ENCODE results near the gene ADAT3. TPM values are rescaled to one million over a fixed set of nuclear protein-coding genes. Genes with fewer than 3 reads are reported as not detected.

The ADAT3 gene
- total and polyA plus RNA-seq, 2 of the 4 experiments (the other 2 are of a cell fraction) = 0.36 to 2.8 TPM

DNA sequence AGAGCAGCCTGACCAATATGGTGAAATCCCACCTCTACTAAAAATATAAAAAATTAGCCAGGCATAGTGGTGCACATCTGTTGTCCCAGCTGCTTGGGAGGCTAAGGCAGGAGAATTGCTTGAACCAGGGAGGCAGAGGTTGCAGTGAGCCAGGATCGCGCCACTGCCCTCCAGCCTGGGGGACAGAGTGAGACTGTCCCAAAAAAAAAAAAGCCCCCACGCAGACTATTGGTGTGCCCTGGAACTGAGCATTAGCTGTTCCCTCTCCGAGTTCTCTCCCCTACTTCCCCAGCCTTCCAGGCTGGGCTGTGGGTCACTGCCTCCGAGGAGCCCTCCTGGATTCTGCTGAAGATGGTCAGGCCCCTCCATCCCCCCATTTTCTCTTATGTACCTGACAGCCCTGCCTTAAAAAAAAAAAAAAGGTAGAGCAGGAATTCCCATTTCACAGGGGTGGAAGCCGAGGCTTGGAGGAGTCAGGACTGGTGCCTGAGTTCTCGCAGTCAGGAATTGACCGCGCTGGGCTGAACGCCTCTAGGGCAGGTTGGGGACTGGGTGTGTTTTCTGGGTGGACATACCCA lies 1.9 kb downstream of the ADAT3 start:
- no peak overlapping the region for H3K27ac ChIP-seq (ENCODE audit: insufficient read depth, low read length)
- H2BK20ac ChIP-seq (ENCODE audit: low read depth, low read length) = no peak overlapping the region
- H3K56ac ChIP-seq (ENCODE audit: extremely low read depth, insufficient read depth, low read length) = no peak overlapping the region
- H3K14ac ChIP-seq (replicated peaks; ENCODE audit: low read depth, low read length) = no peak overlapping the region
- ChIA-PET CTCF (interaction anchor here (0.6 kb wide), 1 partner anchor 247 kb away, joined by 5 read pairs; no protein-coding TSS in a partner anchor), POLR2A (ENCODE audit: unreplicated experiment) (no interaction called here)
- 100% methylated on average over 1 of the region's 10 CpGs; no CpG with 5 or more reads in 1 of the 2 experiments for WGBS, 2 experiments (ENCODE audit: extremely low coverage in 2 of 2, insufficient read length in 1 of 2)
- H3K36me3 ChIP-seq (ENCODE audit: control insufficient read depth, insufficient read depth, low read length) = peaks cover 2% of the 10 kb centered on the region; the same call in 1 of the 2 replicates
- no peak overlapping the region for H3K4me3 ChIP-seq (ENCODE audit: insufficient read depth, low read depth, low read length)
- peaks cover 10% of the 10 kb centered on the region for H3K4me1 ChIP-seq (ENCODE audit: control insufficient read depth, insufficient read depth, low read length)
- no peak overlapping the region for H3K4me2 ChIP-seq (ENCODE audit: low read depth, low read length)
- no peak overlapping the region for H2AFZ ChIP-seq (replicated peaks; ENCODE audit: low read length, poor library complexity)
- H2BK120ac ChIP-seq (ENCODE audit: low read depth, low read length) = no peak overlapping the region
- no peak overlapping the region for H2AK5ac ChIP-seq (ENCODE audit: low read depth, low read length)
- H3K9ac ChIP-seq (ENCODE audit: low read depth, low read length) = no peak overlapping the region
- H3K9me1 ChIP-seq (ENCODE audit: insufficient read depth, low read length) = peaks cover 13% of the 10 kb centered on the region; the same call in 1 of the 2 replicates
- peaks cover 37% of the 10 kb centered on the region for H4K20me1 ChIP-seq (ENCODE audit: insufficient read depth, low read length)
- BruUV-seq (replicated peaks) = no TSS peak
- in situ Hi-C loops (cut with MboI; ENCODE audit: low sequenced_read_pairs) = no loop called here
- no peak overlapping the region for H4K91ac ChIP-seq (ENCODE audit: insufficient read depth, low read depth, low read length)
- TF ChIP-seq RFX5 (IDR thresholded peaks at IDR 0.05; ENCODE audit: low read depth, low read length) = no peak
- TF ChIP-seq POLR2A (IDR thresholded peaks at IDR 0.05; ENCODE audit: low read depth, low read length) = no peak
- no peak for TF ChIP-seq CHD1 (IDR thresholded peaks at IDR 0.05; ENCODE audit: low read depth, low read length)
- TF ChIP-seq NFE2L2 (IDR thresholded peaks at IDR 0.05; ENCODE audit: low read depth, low read length) = no peak
- TF ChIP-seq, protein P1, sequence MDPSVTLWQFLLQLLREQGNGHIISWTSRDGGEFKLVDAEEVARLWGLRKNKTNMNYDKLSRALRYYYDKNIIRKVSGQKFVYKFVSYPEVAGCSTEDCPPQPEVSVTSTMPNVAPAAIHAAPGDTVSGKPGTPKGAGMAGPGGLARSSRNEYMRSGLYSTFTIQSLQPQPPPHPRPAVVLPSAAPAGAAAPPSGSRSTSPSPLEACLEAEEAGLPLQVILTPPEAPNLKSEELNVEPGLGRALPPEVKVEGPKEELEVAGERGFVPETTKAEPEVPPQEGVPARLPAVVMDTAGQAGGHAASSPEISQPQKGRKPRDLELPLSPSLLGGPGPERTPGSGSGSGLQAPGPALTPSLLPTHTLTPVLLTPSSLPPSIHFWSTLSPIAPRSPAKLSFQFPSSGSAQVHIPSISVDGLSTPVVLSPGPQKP (IDR thresholded peaks at IDR 0.05; ENCODE audit: borderline replicate concordance, low read depth, low read length) = no peak
- no peak for TF ChIP-seq MXI1 (IDR thresholded peaks at IDR 0.05; ENCODE audit: borderline replicate concordance, low read depth, low read length)
- TF ChIP-seq SMC3 (IDR thresholded peaks at IDR 0.05; ENCODE audit: low read depth, low read length) = no peak
- TF ChIP-seq RAD21 (IDR thresholded peaks at IDR 0.05; ENCODE audit: low read length) = no peak
- TF ChIP-seq, protein P2, sequence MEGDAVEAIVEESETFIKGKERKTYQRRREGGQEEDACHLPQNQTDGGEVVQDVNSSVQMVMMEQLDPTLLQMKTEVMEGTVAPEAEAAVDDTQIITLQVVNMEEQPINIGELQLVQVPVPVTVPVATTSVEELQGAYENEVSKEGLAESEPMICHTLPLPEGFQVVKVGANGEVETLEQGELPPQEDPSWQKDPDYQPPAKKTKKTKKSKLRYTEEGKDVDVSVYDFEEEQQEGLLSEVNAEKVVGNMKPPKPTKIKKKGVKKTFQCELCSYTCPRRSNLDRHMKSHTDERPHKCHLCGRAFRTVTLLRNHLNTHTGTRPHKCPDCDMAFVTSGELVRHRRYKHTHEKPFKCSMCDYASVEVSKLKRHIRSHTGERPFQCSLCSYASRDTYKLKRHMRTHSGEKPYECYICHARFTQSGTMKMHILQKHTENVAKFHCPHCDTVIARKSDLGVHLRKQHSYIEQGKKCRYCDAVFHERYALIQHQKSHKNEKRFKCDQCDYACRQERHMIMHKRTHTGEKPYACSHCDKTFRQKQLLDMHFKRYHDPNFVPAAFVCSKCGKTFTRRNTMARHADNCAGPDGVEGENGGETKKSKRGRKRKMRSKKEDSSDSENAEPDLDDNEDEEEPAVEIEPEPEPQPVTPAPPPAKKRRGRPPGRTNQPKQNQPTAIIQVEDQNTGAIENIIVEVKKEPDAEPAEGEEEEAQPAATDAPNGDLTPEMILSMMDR (conservative IDR thresholded peaks at IDR 0.05; ENCODE audit: low read depth, low read length) = no peak
- TF ChIP-seq USF2 (IDR thresholded peaks at IDR 0.05; ENCODE audit: low read depth, low read length) = no peak
- no peak for TF ChIP-seq MAFK (IDR thresholded peaks at IDR 0.05; ENCODE audit: low read depth, low read length)
- no peak for TF ChIP-seq BHLHE40 (IDR thresholded peaks at IDR 0.05; ENCODE audit: low read depth, low read length)
- no peak for TF ChIP-seq FOS (IDR thresholded peaks at IDR 0.05; ENCODE audit: low read depth, low read length)
- intact Hi-C loops (cut with micrococcal nuclease) = no loop called here
- no peak overlapping the region for H2AK9ac ChIP-seq (replicated peaks; ENCODE audit: low read depth, low read length, poor library complexity)
- H3K79me1 ChIP-seq (ENCODE audit: low read depth in 1 of 2, low read length in 2 of 2) = peaks cover 17 to 58% of the 10 kb centered on the region in 2 experiments
- no peaks in the 10 kb centered on the region for H3K9me3 ChIP-seq (ENCODE audit: control insufficient read depth, insufficient read depth, low read length)
- no peak overlapping the region for H2BK15ac ChIP-seq (ENCODE audit: low read depth, low read length)
- no peaks in the 10 kb centered on the region for H3K27me3 ChIP-seq (ENCODE audit: control insufficient read depth, insufficient read depth, low read length)
- H4K5ac ChIP-seq (ENCODE audit: low read depth, low read length) = no peak overlapping the region
- H4K8ac ChIP-seq (ENCODE audit: low read depth in 2 of 2, low read length in 2 of 2) = no peak overlapping the region
- no peak overlapping the region for H2BK5ac ChIP-seq (ENCODE audit: low read depth, low read length, poor library complexity, severe bottlenecking)
- no peak overlapping the region for H3K18ac ChIP-seq (ENCODE audit: low read depth, low read length)
- no peak overlapping the region for H3K23ac ChIP-seq (ENCODE audit: low read depth, low read length)
- H3K4ac ChIP-seq (ENCODE audit: low read depth, low read length) = no peak overlapping the region
- dilution Hi-C loops (cut with HindIII; ENCODE audit: low sequenced_read_pairs, unreplicated experiment) = no loop called here
- ATAC-seq (ENCODE audit: low read depth) (no peak), DNase-seq (no peak)

Measured in IMR-90 (cell line).